ENCODE measurements around the gene CSF3R. TPM values are rescaled to one million over a fixed set of nuclear protein-coding genes. Genes with fewer than 3 reads are reported as not detected.
"Not testable (repeated sequence)": the region's sequence is repeated elsewhere in the genome, so short reads cannot be mapped to it uniquely, and the experiment has no call there.

The CSF3R gene
- total RNA-seq, 3 donors from 2014 or later, result 17.3 to 54.2 (median 28.8) TPM

- TF ChIP-seq POLR2AphosphoS5 (IDR thresholded peaks at IDR 0.05) (no peak), POLR2A (IDR thresholded peaks at IDR 0.05) (no peak), CTCF (IDR thresholded peaks at IDR 0.05) (no peak)
- Histone ChIP-seq H3K27me3 (no peaks in the 10 kb centered on the region), H3K4me3 (no peak overlapping the region), H3K36me3 (no peaks in the 10 kb centered on the region), H3K27ac (no peak overlapping the region), H3K4me1 (no peaks in the 10 kb centered on the region), H3K9me3 (no peaks in the 10 kb centered on the region)
- intact Hi-C loops (cut with DNase I; ENCODE audit: low total_unique reads), result no loop called here
- no peak for DNase-seq (ENCODE audit: low spot score in 2 of 2)
Measured at GRCh38 chr1:36497207-36497606, 14.5 kb upstream of the CSF3R start.

DNA sequence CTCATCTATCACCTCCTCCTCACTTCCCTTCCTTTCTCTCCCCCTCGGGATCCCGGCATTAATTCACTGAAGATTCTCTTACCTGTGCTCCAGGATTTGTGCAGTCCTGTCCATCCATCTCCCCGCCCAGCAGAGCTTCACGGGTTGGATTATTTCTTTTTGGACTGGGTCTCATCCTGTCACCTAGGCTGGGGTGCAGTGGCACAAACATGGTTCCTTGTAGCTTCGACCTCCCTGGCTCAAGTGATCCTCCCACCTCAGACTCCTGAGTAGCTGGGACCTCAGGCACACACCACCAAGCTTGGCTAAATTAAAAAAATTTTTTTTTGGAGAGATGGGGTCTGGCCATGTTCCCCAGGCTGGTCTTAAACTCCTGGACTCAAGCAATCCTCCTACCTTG, 12.3 kb upstream of the CSF3R start:
- Histone ChIP-seq H3K27ac (no peak overlapping the region), H3K4me3 (no peak overlapping the region), H3K9me3 (no peaks in the 10 kb centered on the region), H3K4me1 (no peaks in the 10 kb centered on the region), H3K36me3 (no peaks in the 10 kb centered on the region), H3K27me3 (no peaks in the 10 kb centered on the region)
- intact Hi-C loops (cut with DNase I; ENCODE audit: low total_unique reads), result no loop called here
- no peak for DNase-seq (ENCODE audit: low spot score in 2 of 2)
- TF ChIP-seq CTCF (IDR thresholded peaks at IDR 0.05), result no peak
- no peak for TF ChIP-seq POLR2AphosphoS5 (IDR thresholded peaks at IDR 0.05)
- no peak for TF ChIP-seq POLR2A (IDR thresholded peaks at IDR 0.05)

DNA sequence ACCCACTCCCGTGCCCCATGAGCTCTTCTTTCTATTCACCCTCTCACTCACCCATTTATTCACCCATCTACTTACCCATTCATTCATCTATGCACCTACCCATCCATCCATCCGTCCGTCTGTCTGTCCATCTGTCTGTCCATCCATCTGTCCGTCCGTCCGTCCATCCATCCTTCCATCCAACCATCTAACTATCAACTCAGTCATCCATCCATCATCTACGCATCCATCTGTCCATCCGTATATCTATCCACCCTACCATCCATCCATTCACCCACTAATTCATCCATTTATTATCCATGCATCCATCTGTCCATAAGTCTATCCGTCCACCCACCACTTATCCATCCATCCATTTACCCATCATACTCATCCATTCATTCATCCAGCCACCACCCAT, 10.8 kb upstream of the CSF3R start:
- H3K36me3 ChIP-seq, result no peaks in the 10 kb centered on the region
- no peak for TF ChIP-seq POLR2AphosphoS5 (IDR thresholded peaks at IDR 0.05)
- TF ChIP-seq POLR2A (IDR thresholded peaks at IDR 0.05), result no peak
- no peak for TF ChIP-seq CTCF (IDR thresholded peaks at IDR 0.05)
- H3K9me3 ChIP-seq, result no peaks in the 10 kb centered on the region
- no peak overlapping the region for H3K27ac ChIP-seq
- no peaks in the 10 kb centered on the region for H3K27me3 ChIP-seq
- H3K4me3 ChIP-seq, result no peak overlapping the region
- intact Hi-C loops (cut with DNase I; ENCODE audit: low total_unique reads), result no loop called here
- H3K4me1 ChIP-seq, result no peaks in the 10 kb centered on the region
- no peak for DNase-seq (ENCODE audit: low spot score in 2 of 2)

DNA sequence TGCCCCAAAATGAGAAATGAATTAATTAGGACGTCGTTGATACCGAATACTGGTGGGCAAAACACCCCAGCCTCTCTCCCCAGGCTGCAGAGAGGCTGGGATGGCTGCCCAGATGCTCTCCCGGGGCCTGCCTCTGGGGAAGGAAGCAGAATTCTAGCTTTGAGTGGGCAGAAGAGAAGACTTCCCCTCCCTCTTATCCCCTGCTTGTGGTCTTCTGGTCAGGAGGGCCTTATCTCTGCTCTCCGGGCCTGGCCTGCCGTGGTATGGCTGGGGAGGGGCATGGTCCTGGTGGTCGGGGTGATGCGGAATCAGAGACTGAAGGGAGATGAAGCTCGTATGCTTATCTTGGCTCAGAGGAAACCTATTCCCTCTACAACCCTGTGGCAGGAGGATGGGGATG, 9.8 kb upstream of the CSF3R start:
- DNase-seq (ENCODE audit: low spot score in 2 of 2), result no peak

GRCh38 chr1:36489258-36490051, 6.7 kb upstream of the CSF3R start:
- intact Hi-C loops (cut with DNase I; ENCODE audit: low total_unique reads); DNase-seq (ENCODE audit: low spot score in 2 of 2); H3K4me3 ChIP-seq; H3K4me1 ChIP-seq; H3K27ac ChIP-seq; H3K9me3 ChIP-seq; H3K27me3 ChIP-seq; H3K36me3 ChIP-seq: not testable (repeated sequence)

More for the DNA sequence above, 9.8 kb upstream of the CSF3R start:
- no peaks in the 10 kb centered on the region for H3K27me3 ChIP-seq
- TF ChIP-seq CTCF (IDR thresholded peaks at IDR 0.05) (no peak), POLR2A (IDR thresholded peaks at IDR 0.05) (no peak)
- no peaks in the 10 kb centered on the region for H3K36me3 ChIP-seq
- H3K4me3 ChIP-seq, result no peak overlapping the region
- no peaks in the 10 kb centered on the region for H3K9me3 ChIP-seq
- intact Hi-C loops (cut with DNase I; ENCODE audit: low total_unique reads), result no loop called here
- H3K4me1 ChIP-seq, result no peaks in the 10 kb centered on the region
- H3K27ac ChIP-seq, result no peak overlapping the region

Measured in breast epithelium (tissue), 4 donors.